Fibroblast of mammary gland (primary cell): Measurements from ENCODE around the gene ASPRV1.

Source experiments
- DNase-seq: peaks from one replicate; pipeline ENCODE4 v3.0.0-alpha.2; 2010; ENCODE audit warnings: low read depth
- H3K4me3 ChIP-seq: 2 replicates; pipeline ENCODE4 v1.5.1; 2011; ENCODE audit warnings: low read depth, mild to moderate bottlenecking, low read length, moderate library complexity; ENCODE audit not compliant: control insufficient read depth
- TF ChIP-seq, protein P1 (sequence below): conservative IDR thresholded peaks from 2 replicates; pipeline ENCODE4 v1.5.1; 2011; ENCODE audit warnings: low read depth, low read length, inconsistent platforms; ENCODE audit not compliant: control insufficient read depth, insufficient read depth

The ASPRV1 gene

DNA sequence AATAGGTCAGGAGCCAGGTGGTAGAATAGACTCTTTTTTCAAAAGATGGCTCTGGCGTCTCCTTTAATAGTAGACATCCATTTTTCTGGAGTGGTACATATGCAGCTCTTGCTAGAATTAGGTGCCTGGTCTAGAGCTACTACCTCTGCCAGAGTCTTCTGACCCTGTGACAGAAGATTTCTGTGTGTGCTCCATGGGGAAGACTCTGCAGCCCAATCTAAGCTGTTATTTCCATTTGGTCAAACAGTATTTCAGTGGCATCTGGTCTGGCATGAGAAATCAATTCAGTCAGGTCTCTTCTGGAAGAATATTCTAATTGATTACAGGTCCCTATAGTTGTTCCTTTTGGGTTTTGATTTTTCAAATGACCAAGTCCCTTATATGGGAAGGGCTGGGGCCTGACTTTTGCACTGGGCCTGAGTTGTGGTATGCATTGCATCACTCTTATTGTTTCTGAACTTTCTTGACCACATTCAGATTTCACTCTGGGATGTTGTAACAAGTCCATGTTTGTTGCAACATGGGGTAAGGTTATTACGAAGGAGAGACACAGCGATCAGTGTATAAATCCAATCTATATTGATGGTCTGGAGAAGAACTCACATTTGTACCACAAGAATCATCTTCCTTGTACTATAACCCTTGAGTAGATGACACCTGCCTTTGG is 34.4 kb downstream of the ASPRV1 start:
- TF ChIP-seq, protein P1, sequence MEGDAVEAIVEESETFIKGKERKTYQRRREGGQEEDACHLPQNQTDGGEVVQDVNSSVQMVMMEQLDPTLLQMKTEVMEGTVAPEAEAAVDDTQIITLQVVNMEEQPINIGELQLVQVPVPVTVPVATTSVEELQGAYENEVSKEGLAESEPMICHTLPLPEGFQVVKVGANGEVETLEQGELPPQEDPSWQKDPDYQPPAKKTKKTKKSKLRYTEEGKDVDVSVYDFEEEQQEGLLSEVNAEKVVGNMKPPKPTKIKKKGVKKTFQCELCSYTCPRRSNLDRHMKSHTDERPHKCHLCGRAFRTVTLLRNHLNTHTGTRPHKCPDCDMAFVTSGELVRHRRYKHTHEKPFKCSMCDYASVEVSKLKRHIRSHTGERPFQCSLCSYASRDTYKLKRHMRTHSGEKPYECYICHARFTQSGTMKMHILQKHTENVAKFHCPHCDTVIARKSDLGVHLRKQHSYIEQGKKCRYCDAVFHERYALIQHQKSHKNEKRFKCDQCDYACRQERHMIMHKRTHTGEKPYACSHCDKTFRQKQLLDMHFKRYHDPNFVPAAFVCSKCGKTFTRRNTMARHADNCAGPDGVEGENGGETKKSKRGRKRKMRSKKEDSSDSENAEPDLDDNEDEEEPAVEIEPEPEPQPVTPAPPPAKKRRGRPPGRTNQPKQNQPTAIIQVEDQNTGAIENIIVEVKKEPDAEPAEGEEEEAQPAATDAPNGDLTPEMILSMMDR = no peak
- DNase-seq = peak; percentile 59
- no peak overlapping the region for H3K4me3 ChIP-seq

DNA sequence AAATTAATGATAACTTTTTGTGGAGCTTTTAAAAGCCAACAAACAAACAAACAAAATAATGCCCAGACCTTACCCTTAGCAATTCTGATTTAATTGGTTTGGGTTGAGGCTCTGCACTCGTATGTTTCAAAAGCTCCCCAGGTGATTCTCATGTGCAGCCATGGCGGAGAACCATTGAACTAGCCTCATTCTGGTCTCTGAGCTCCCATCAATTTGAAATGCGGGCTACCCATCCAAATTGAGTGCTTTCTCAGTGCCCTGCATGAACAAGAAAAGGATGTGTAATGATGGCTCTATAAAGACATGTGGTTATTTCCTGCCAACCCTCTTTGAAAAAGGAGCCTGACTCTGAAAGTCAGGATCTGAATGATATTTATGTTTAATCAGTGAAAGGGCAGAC is 38.3 kb downstream of the ASPRV1 start:
- no peak for DNase-seq
- TF ChIP-seq, protein P1 = no peak
- no peak overlapping the region for H3K4me3 ChIP-seq

DNA sequence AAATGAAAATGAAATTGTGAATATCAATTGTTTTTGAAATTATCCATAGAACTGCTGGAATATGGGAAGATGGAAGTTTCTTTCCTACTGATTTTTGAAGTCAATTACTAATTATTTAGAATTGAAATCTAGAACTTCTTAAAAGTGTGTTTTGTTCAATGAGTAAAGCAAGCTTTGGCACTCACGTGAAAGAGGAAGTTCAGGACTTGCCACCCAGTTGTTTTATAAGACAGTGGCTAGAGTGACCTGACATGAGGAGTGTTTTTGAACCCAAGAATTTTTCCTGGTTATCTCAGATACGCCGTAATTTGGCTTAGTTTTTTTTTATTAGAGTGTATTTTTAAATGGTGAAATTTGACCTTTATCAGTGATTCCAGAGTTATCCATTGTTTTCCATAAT is 43.0 kb downstream of the ASPRV1 start:
- TF ChIP-seq, protein P1 = no peak
- DNase-seq = no peak
- no peak overlapping the region for H3K4me3 ChIP-seq

DNA sequence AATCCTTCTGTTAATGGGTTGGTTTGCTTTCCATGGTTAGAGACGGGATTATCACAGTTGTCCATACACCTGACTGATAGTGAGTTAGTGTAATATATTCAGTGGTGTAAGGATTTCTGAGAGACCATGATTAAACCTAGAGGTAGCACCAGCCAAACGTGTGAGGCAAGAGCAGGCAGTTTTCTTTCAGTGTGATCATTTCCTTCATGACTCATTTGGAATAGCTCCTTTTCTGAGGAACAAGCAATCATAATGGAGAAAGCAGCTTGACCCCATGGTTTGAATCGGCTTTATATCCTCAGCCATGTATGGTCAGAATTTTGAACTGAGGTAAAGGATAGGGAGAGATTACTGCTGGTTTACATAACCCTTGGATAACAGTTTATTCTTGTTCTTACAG is 43.6 kb downstream of the ASPRV1 start:
- TF ChIP-seq, protein P1 = no peak
- DNase-seq = peak; percentile 88
- H3K4me3 ChIP-seq = no peak overlapping the region

DNA sequence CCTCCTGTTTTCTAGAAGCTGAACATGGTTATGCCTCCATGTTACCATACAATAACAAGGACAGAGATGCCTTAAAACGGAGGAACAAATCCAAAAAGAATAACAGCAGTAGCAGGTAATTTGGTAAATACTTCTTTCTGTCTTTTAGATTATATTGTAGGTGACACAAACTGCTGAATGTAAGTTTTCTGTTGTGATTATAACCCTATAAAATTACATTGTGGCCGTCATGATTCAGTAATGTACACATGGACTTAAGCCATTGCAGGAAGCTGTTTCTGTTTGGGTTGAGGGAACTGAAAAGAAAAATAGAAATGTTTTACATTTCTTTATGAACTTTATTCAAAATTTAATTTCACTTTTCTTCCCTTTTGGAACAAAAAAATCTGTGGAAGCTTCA is 45.3 kb downstream of the ASPRV1 start:
- peak overlapping the region; percentile 70 for H3K4me3 ChIP-seq
- TF ChIP-seq, protein P1 = no peak
- no peak for DNase-seq

DNA sequence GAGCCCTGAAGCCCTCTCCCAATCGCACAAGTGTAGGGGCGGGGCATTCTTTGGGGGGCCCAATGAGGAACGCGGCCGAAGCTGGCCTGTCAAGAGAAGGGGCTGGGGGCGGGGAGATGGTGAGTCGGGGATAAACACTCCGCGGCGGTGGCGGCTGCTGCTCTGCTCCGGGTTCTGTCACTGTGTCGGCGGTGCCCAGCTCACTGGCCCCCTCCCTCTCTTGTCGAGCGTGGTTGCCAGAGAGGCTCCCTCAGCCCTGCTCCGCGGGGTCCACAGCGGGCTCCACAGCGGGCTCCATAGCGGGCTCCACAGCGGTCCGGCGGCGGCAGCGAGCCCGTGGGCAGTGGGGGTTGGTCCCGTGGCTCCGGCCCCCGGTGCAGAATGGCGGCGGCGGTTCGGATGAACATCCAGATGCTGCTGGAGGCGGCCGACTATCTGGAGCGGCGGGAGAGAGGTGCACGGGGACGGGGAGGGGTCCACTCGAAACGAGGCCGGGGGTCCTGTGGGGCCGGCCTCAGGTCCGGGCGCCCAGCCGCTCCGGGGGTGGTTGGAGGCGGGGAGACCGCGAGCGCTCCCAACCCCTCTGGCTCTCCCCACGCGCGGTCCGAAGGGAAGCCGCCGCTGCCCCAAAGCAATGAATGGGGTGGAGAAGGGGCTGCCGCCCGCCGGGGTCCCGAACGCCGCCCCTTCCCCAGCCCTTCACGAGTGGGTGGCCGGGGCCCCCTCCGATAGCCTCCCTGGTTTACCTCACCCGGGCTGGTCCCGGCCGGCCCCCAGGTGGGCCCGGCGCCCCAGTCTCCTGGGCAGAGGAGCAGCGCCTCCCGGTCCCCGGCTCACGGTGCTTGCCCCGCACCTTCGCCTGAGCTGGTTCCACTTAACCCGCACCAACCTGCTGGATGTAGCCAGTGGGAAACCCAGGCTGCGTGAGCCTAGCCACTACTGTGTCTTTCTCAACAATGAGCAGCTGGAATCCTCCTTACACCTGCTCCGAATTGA is 46.2 kb downstream of the ASPRV1 start, which contains the start of gene MXD1:
MXD1 (plus strand) TSS at position 160 of the 996 bp plus-strand sequence; CDS start at position 382, 222 bp downstream.
- TF ChIP-seq, protein P1 = no peak
- H3K4me3 ChIP-seq = peak within 1 kb of the TSS; percentile 70
- no peak for DNase-seq
